Neural progenitor cell (in vitro differentiated cells): ENCODE data around the gene IQSEC3. TPM values are rescaled to one million over a fixed set of nuclear protein-coding genes. Genes with fewer than 3 reads are reported as not detected.

Experiments used
- DNase-seq: peaks from one replicate; pipeline ENCODE4 v3.0.0-alpha.2; 2016; ENCODE audit warnings: low spot score
- H2AFZ ChIP-seq: fragments of 200-600 bp; sonication (generic); replicated peaks from 2 replicates; pipeline ENCODE4 v1.6.1; 2016; ENCODE audit warnings: antibody characterized with exemption
- H3F3A ChIP-seq: fragments of 200-600 bp; sonication (generic); 2 replicates; pipeline ENCODE4 v1.6.1; 2016; ENCODE audit warnings: antibody characterized with exemption, low read depth
- H3K27ac ChIP-seq: fragments of 200-600 bp; sonication (generic); 2 replicates; pipeline ENCODE4 v1.5.1; 2016; ENCODE audit warnings: mild to moderate bottlenecking
- H3K27me3 ChIP-seq: fragments of 200-600 bp; sonication (generic); 2 replicates; pipeline ENCODE4 v1.6.1; 2016; ENCODE audit warnings: mild to moderate bottlenecking, moderate library complexity
- H3K36me3 ChIP-seq: fragments of 200-600 bp; sonication (generic); 2 replicates; pipeline ENCODE4 v1.5.1; 2016
- H3K4me1 ChIP-seq: fragments of 200-600 bp; sonication (generic); 2 replicates; pipeline ENCODE4 v1.6.1; 2016; ENCODE audit warnings: mixed run types
- H3K4me2 ChIP-seq: fragments of 200-600 bp; sonication (generic); 2 replicates; pipeline ENCODE4 v1.6.1; 2016
- H3K4me3 ChIP-seq: fragments of 200-600 bp; sonication (generic); 2 replicates; pipeline ENCODE4 v1.5.1; 2016
- H3K79me2 ChIP-seq: fragments of 200-600 bp; sonication (generic); 2 replicates; pipeline ENCODE4 v1.6.1; 2016; ENCODE audit warnings: low read depth
- H3K9ac ChIP-seq: fragments of 200-600 bp; sonication (generic); 2 replicates; pipeline ENCODE4 v1.6.1; 2016
- H3K9me3 ChIP-seq: fragments of 200-600 bp; sonication (generic); 2 replicates; pipeline ENCODE4 v1.5.1; 2016; ENCODE audit warnings: low read depth
- H4K20me1 ChIP-seq: fragments of 200-600 bp; sonication (generic); 2 replicates; pipeline ENCODE4 v1.6.1; 2016; ENCODE audit warnings: low read depth
- H3K27ac Mint-ChIP-seq: 3 replicates; pipeline ENCODE4 v1.8.0; 2021; ENCODE audit warnings: mixed read lengths
- H3K27me3 Mint-ChIP-seq: 2 replicates; pipeline ENCODE4 v1.8.0; 2022; ENCODE audit warnings: low read depth, mild to moderate bottlenecking, inconsistent platforms, moderate library complexity, mixed read lengths; ENCODE audit not compliant: insufficient read depth
- H3K36me3 Mint-ChIP-seq: 3 replicates; pipeline ENCODE4 v1.8.0; 2021; ENCODE audit warnings: mixed read lengths
- H3K4me1 Mint-ChIP-seq: 3 replicates; pipeline ENCODE4 v1.8.0; 2021; ENCODE audit warnings: mixed read lengths
- H3K4me3 Mint-ChIP-seq: 3 replicates; pipeline ENCODE4 v1.8.0; 2021; ENCODE audit warnings: mild to moderate bottlenecking, moderate library complexity, mixed read lengths
- H3K9me3 Mint-ChIP-seq: 3 replicates; pipeline ENCODE4 v1.8.0; 2020; ENCODE audit warnings: mixed read lengths
- CTCF ChIP-seq: fragments of 200-600 bp; sonication (generic); IDR thresholded peaks from 2 replicates; pipeline ENCODE4 v1.5.1; 2017; ENCODE audit warnings: antibody characterized with exemption, mild to moderate bottlenecking
- EZH2 ChIP-seq: fragments of 200-600 bp; sonication (generic); IDR thresholded peaks from 2 replicates; pipeline ENCODE4 v1.6.1; 2017; ENCODE audit warnings: antibody characterized with exemption, mild to moderate bottlenecking, moderate library complexity
- EZH2phosphoT487 ChIP-seq: fragments of 200-600 bp; sonication (generic); IDR thresholded peaks from 2 replicates; pipeline ENCODE4 v1.6.1; 2017; ENCODE audit warnings: antibody characterized with exemption
- total RNA-seq: library from RNA; depleted of rRNA; stranded (reverse); fragments of >200 nt; gene quantifications from 2 replicates; pipeline ENCODE4 v1.2.3, GENCODE V29; 2015; ENCODE audit warnings: low replicate concordance

The IQSEC3 gene
- total RNA-seq, 1 donor from 2014 or later = 0.09 TPM

- no peaks in the 10 kb centered on the region for H3K4me1 ChIP-seq
- Mint-ChIP-seq H3K27me3 (peaks cover 3% of the 10 kb centered on the region), H3K27ac (no peak overlapping the region), H3K36me3 (no peaks in the 10 kb centered on the region), H3K4me1 (peaks cover 19% of the 10 kb centered on the region), H3K4me3 (no peak overlapping the region), H3K9me3 (no peaks in the 10 kb centered on the region)
- H3K79me2 ChIP-seq = no peaks in the 10 kb centered on the region
- no peak overlapping the region for H3K27ac ChIP-seq
- H3F3A ChIP-seq = peaks cover under 1% of the 10 kb centered on the region
- DNase-seq = no peak
- no peak overlapping the region for H2AFZ ChIP-seq
- TF ChIP-seq CTCF (no peak), EZH2phosphoT487 (no peak), EZH2 (no peak)
- H3K4me2 ChIP-seq = no peak overlapping the region
- no peaks in the 10 kb centered on the region for H3K27me3 ChIP-seq
- H3K4me3 ChIP-seq = no peak overlapping the region
- no peaks in the 10 kb centered on the region for H4K20me1 ChIP-seq
- no peaks in the 10 kb centered on the region for H3K36me3 ChIP-seq
- no peak overlapping the region for H3K9ac ChIP-seq
- H3K9me3 ChIP-seq = no peaks in the 10 kb centered on the region
Measured at GRCh38 chr12:154058-154457, 87.5 kb downstream of the IQSEC3 start.

DNA sequence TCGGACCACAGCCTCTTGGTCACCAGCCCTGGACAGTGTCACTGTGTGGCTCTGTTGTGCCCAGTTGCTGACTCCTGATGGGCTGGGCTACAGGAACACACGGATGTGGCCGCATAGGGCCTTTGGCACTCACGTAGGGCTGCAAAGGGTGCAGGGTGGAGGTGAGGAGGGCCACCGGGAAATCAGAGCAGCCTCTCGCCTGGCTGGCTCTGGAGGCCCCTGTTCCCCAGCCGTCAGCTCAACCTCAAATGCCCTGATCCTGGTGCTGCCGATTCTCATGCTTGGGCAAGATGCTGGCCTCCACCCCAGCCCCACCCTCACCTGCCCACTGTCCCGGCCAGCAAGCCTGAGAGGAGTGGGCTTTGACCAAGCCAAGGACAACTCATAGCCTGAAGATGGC, 88.4 kb downstream of the IQSEC3 start:
- TF ChIP-seq EZH2 (no peak), EZH2phosphoT487 (no peak), CTCF (no peak)
- no peaks in the 10 kb centered on the region for H3K9me3 Mint-ChIP-seq
- Histone ChIP-seq H3K27ac (no peak overlapping the region), H3K79me2 (no peaks in the 10 kb centered on the region), H4K20me1 (no peaks in the 10 kb centered on the region), H2AFZ (no peak overlapping the region), H3K9ac (no peak overlapping the region), H3F3A (peaks cover 8% of the 10 kb centered on the region), H3K27me3 (no peaks in the 10 kb centered on the region), H3K36me3 (no peaks in the 10 kb centered on the region), H3K9me3 (no peaks in the 10 kb centered on the region), H3K4me1 (peaks cover 9% of the 10 kb centered on the region), H3K4me3 (no peak overlapping the region), H3K4me2 (no peak overlapping the region)
- H3K27me3 Mint-ChIP-seq = peaks cover under 1% of the 10 kb centered on the region
- H3K36me3 Mint-ChIP-seq = no peaks in the 10 kb centered on the region
- peaks cover 27% of the 10 kb centered on the region for H3K4me1 Mint-ChIP-seq
- H3K27ac Mint-ChIP-seq = peak overlapping the region; percentile 4
- H3K4me3 Mint-ChIP-seq = no peak overlapping the region
- no peak for DNase-seq

- TF ChIP-seq EZH2 (no peak), EZH2phosphoT487 (no peak), CTCF (no peak)
- no peaks in the 10 kb centered on the region for H3K9me3 Mint-ChIP-seq
- H3K9me3 ChIP-seq = no peaks in the 10 kb centered on the region
- no peaks in the 10 kb centered on the region for H3K27me3 Mint-ChIP-seq
- no peak overlapping the region for H3K4me3 ChIP-seq
- no peak overlapping the region for H3K9ac ChIP-seq
- no peak overlapping the region for H3K4me2 ChIP-seq
- no peaks in the 10 kb centered on the region for H3K36me3 ChIP-seq
- no peak for DNase-seq
- no peak overlapping the region for H3K27ac Mint-ChIP-seq
- no peaks in the 10 kb centered on the region for H3K27me3 ChIP-seq
- no peaks in the 10 kb centered on the region for H4K20me1 ChIP-seq
- H3K4me3 Mint-ChIP-seq = no peak overlapping the region
- peaks cover 29% of the 10 kb centered on the region for H3K4me1 Mint-ChIP-seq
- no peaks in the 10 kb centered on the region for H3K79me2 ChIP-seq
- H2AFZ ChIP-seq = no peak overlapping the region
- H3K4me1 ChIP-seq = peaks cover 10% of the 10 kb centered on the region
- no peaks in the 10 kb centered on the region for H3K36me3 Mint-ChIP-seq
- H3K27ac ChIP-seq = no peak overlapping the region
- peaks cover 8% of the 10 kb centered on the region for H3F3A ChIP-seq
Measured at GRCh38 chr12:155646-156045, 89.1 kb downstream of the IQSEC3 start.
